GM18508 (cell line): ENCODE data around the gene PTPMT1.
A peak's percentile ranks its signal among the peaks of the same experiment; 100 is the strongest.

Experiments used
- ATAC-seq: cut with Tn5 transposase; IDR thresholded peaks from one replicate; pipeline ENCODE4 v1.9.1; 2021; ENCODE audit warnings: moderate number of reproducible peaks; ENCODE audit not compliant: insufficient read depth, unreplicated experiment

The PTPMT1 gene

GRCh38 chr11:47577460-47578041 lies 12.2 kb downstream of the PTPMT1 start:
- ATAC-seq: no peak

- ATAC-seq: peak; percentile 77
These were observed 13.4 kb downstream of the PTPMT1 start, which contains the start of the genes KBTBD4 and NDUFS3 for GRCh38 chr11:47578524-47579494. TSS of gene KBTBD4 (minus strand) at chr11:47578970. CDS start at chr11:47578951, 19 bp downstream. TSS of gene NDUFS3 (plus strand) at chr11:47579074. CDS start at chr11:47579092, 18 bp downstream.

- no peak for ATAC-seq
These were observed 18.4 kb downstream of the PTPMT1 start for GRCh38 chr11:47583844-47584243.

GRCh38 chr11:47586098-47586855 lies 20.9 kb downstream of the PTPMT1 start, which contains the start of gene FAM180B:
TSS of gene FAM180B (plus strand) at chr11:47586678. CDS start at chr11:47586769, 91 bp downstream.
- no peak for ATAC-seq

- no peak for ATAC-seq
These were observed 21.8 kb downstream of the PTPMT1 start for GRCh38 chr11:47587039-47587716.

GRCh38 chr11:47587723-47588326 lies 22.4 kb downstream of the PTPMT1 start:
- no peak for ATAC-seq

- ATAC-seq: no peak
These were observed 23.7 kb downstream of the PTPMT1 start for GRCh38 chr11:47589118-47589517.

GRCh38 chr11:47589584-47589976 lies 24.2 kb downstream of the PTPMT1 start:
- ATAC-seq: no peak

GRCh38 chr11:47589977-47590861 lies 24.8 kb downstream of the PTPMT1 start:
- no peak for ATAC-seq

- no peak for ATAC-seq
These were observed 26.4 kb downstream of the PTPMT1 start for GRCh38 chr11:47591764-47592163.

- ATAC-seq: no peak
These were observed 26.9 kb downstream of the PTPMT1 start for GRCh38 chr11:47592251-47592650.

GRCh38 chr11:47592970-47593369 lies 27.6 kb downstream of the PTPMT1 start:
- ATAC-seq: no peak

GRCh38 chr11:47593492-47593933 lies 28.1 kb downstream of the PTPMT1 start:
- ATAC-seq: no peak

- ATAC-seq: no peak
These were observed 28.8 kb downstream of the PTPMT1 start, which contains the start of gene C1QTNF4 for GRCh38 chr11:47593934-47594855. TSS of gene C1QTNF4 (minus strand) at chr11:47594411. CDS start at chr11:47590810, 3,601 bp downstream.

- no peak for ATAC-seq
These were observed 29.6 kb downstream of the PTPMT1 start for GRCh38 chr11:47595029-47595428.

GRCh38 chr11:47595967-47596366 lies 30.6 kb downstream of the PTPMT1 start:
- ATAC-seq: no peak

GRCh38 chr11:47599902-47600301 lies 34.5 kb downstream of the PTPMT1 start:
- ATAC-seq: no peak
